NB4 (cell line): ENCODE measurements around the gene ANKZF1.

Source experiments
- CTCF ChIP-seq: IDR thresholded peaks from one replicate; pipeline ENCODE4 v1.5.1; 2012; ENCODE audit warnings: low read depth, low read length
- MAX ChIP-seq: IDR thresholded peaks from 2 replicates; pipeline ENCODE4 v1.6.1; 2011; ENCODE audit warnings: low read depth, low read length
- MYC ChIP-seq: IDR thresholded peaks from 2 replicates; pipeline ENCODE4 v1.6.1; 2011; ENCODE audit warnings: low read depth, low read length
- POLR2A ChIP-seq: IDR thresholded peaks from 2 replicates; pipeline ENCODE4 v1.6.1; 2011; ENCODE audit warnings: mild to moderate bottlenecking; ENCODE audit not compliant: insufficient read length; ENCODE audit errors: extremely low read depth

GRCh38 chr2:219277703-219278654, 48.4 kb downstream of the ANKZF1 start:
- TF ChIP-seq POLR2A (no peak), CTCF (peak; percentile 98), MAX (no peak), MYC (no peak)
